Diencephalon (tissue), 1 donor: ENCODE measurements around the gene UFSP2. TPM values are rescaled to one million over a fixed set of nuclear protein-coding genes. Genes with fewer than 3 reads are reported as not detected.

Experiments
- small RNA-seq: library from RNA; depleted of rRNA; stranded (forward); fragments of <200 nt; gene quantifications from one replicate; pipeline ENCODE3, GENCODE V24; 2014
- total RNA-seq: library from RNA; depleted of rRNA; stranded (reverse); fragments of >200 nt; gene quantifications from one replicate; pipeline ENCODE4 v1.2.3, GENCODE V29; 2014

The UFSP2 gene
- 52.1 TPM for total RNA-seq

GRCh38 chr4:185425647-185426352 lies at the start of gene UFSP2:
TSS of gene UFSP2 (minus strand) at chr4:185425964. CDS start at chr4:185425868, 96 bp downstream.

GRCh38 chr4:185471235-185472102 lies 45.7 kb upstream of the UFSP2 start, which contains the start of gene CCDC110:
TSS of gene CCDC110 (minus strand) at chr4:185471733. CDS start at chr4:185471683, 50 bp downstream.

GRCh38 chr4:185396724-185397385 lies 28.9 kb downstream of the UFSP2 start, which contains the start of gene ANKRD37:
TSS of gene ANKRD37 (plus strand) at chr4:185396841. CDS start at chr4:185396924, 83 bp downstream.

GRCh38 chr4:185395238-185395955 lies 30.4 kb downstream of the UFSP2 start, which contains the start of gene LRP2BP:
TSS of gene LRP2BP (minus strand) at chr4:185395924. CDS start at chr4:185378186, 17,738 bp downstream.

Small RNA genes within 50 kb of the gene (small RNA-seq; reads per million reads assigned to genes)
- not detected for gene RF00019

Other genes starting within 250 kb of the UFSP2 start
- 68.3 TPM for gene CFAP97, start 222.0 kb downstream of the UFSP2 start, total RNA-seq
- gene SNX25, start 216.4 kb downstream of the UFSP2 start, total RNA-seq, result 38.3 TPM
- 9.0 TPM for gene LRP2BP, start 30.0 kb downstream of the UFSP2 start, total RNA-seq
- 12.2 TPM for gene ANKRD37, start 29.1 kb downstream of the UFSP2 start, total RNA-seq
- gene CCDC110, start 45.8 kb upstream of the UFSP2 start, total RNA-seq, result 5.5 TPM
- 49.8 TPM for gene PDLIM3, start 109.5 kb upstream of the UFSP2 start, total RNA-seq